ENCODE data around the gene PYGO2.
"Not testable (repeated sequence)": the region's sequence is repeated elsewhere in the genome, so short reads cannot be mapped to it uniquely, and the experiment has no call there.

Gene PYGO2

GRCh38 chr1:154999571-155000410, 38.2 kb upstream of the PYGO2 start:
- peak; percentile 45 to 66 for DNase-seq

GRCh38 chr1:154998818-154999570, 37.4 kb upstream of the PYGO2 start:
- DNase-seq: peak; percentile 77 to 78

- no peak for DNase-seq
Observed at GRCh38 chr1:154998201-154998780, 36.7 kb upstream of the PYGO2 start.

- DNase-seq: no peak
Observed at GRCh38 chr1:154996966-154997701, 35.6 kb upstream of the PYGO2 start.

- not testable (repeated sequence) for DNase-seq
Observed at GRCh38 chr1:154995301-154995983, 33.9 kb upstream of the PYGO2 start.

GRCh38 chr1:154994591-154994990, 33.0 kb upstream of the PYGO2 start:
- DNase-seq: no peak

GRCh38 chr1:154994269-154994587, 32.6 kb upstream of the PYGO2 start:
- DNase-seq: no peak

- DNase-seq: no peak
Observed at GRCh38 chr1:154993572-154994268, 32.1 kb upstream of the PYGO2 start, which contains the start of gene LENEP. Gene LENEP (plus strand): TSS chr1:154993586. CDS start chr1:154993608, 22 bp downstream.

- DNase-seq: no peak
Observed at GRCh38 chr1:154992721-154993571, 31.4 kb upstream of the PYGO2 start.

GRCh38 chr1:154990276-154990675, 28.7 kb upstream of the PYGO2 start:
- no peak for DNase-seq

- no peak for DNase-seq
Observed at GRCh38 chr1:154989195-154989860, 27.7 kb upstream of the PYGO2 start.

GRCh38 chr1:154988058-154988954, 26.7 kb upstream of the PYGO2 start:
- no peak for DNase-seq

GRCh38 chr1:154987326-154987725, 25.7 kb upstream of the PYGO2 start:
- no peak for DNase-seq

GRCh38 chr1:154986736-154987135, 25.2 kb upstream of the PYGO2 start:
- DNase-seq: not testable (repeated sequence)

GRCh38 chr1:154983776-154984466, 22.3 kb upstream of the PYGO2 start:
- no peak for DNase-seq

- peak; percentile 97 to 99 for DNase-seq
Observed at GRCh38 chr1:154982897-154983648, 21.5 kb upstream of the PYGO2 start, which contains the start of gene FLAD1. Gene FLAD1 (plus strand): TSS chr1:154983344. CDS start chr1:154983695, 351 bp downstream.

- no peak for DNase-seq
Observed at GRCh38 chr1:154982341-154982740, 20.8 kb upstream of the PYGO2 start.

GRCh38 chr1:154978360-154978759, 16.8 kb upstream of the PYGO2 start:
- no peak for DNase-seq

All from CD4-positive, alpha-beta T cell treated with Interleukin-4 for 1 hour (primary cell).